IMR-90 (cell line): ENCODE data around the gene CXCL9.

Source experiments
- BHLHE40 ChIP-seq: fragments of 150-350 bp; IDR thresholded peaks from 2 replicates; pipeline ENCODE4 v1.6.1; 2016; ENCODE audit warnings: mild to moderate bottlenecking, low read depth, low read length
- CEBPB ChIP-seq: IDR thresholded peaks from 2 replicates; pipeline ENCODE4 v1.6.1; 2012; ENCODE audit warnings: low read depth, low read length, improper control_type of control experiment
- CHD1 ChIP-seq: IDR thresholded peaks from 2 replicates; pipeline ENCODE4 v1.6.1; 2012; ENCODE audit warnings: low read depth, low read length, improper control_type of control experiment
- CTCF ChIP-seq: conservative IDR thresholded peaks from 2 replicates; pipeline ENCODE4 v1.5.1; 2012; ENCODE audit warnings: mild to moderate bottlenecking, low read depth, low read length, improper control_type of control experiment
- FOS ChIP-seq: fragments of 150-350 bp; IDR thresholded peaks from 2 replicates; pipeline ENCODE4 v1.6.1; 2016; ENCODE audit warnings: low read depth, low read length
- MAFK ChIP-seq: IDR thresholded peaks from 2 replicates; pipeline ENCODE4 v1.6.1; 2012; ENCODE audit warnings: low read depth, low read length, improper control_type of control experiment
- MXI1 ChIP-seq: IDR thresholded peaks from 2 replicates; pipeline ENCODE4 v1.6.1; 2012; ENCODE audit warnings: low read depth, mild to moderate bottlenecking, low read length, moderate library complexity, borderline replicate concordance
- NFE2L2 ChIP-seq: fragments of 150-350 bp; IDR thresholded peaks from 2 replicates; pipeline ENCODE4 v1.6.1; 2016; ENCODE audit warnings: low read depth, mild to moderate bottlenecking, low read length
- POLR2A ChIP-seq: IDR thresholded peaks from 2 replicates; pipeline ENCODE4 v1.6.1; 2012; ENCODE audit warnings: mild to moderate bottlenecking, low read depth, low read length
- RAD21 ChIP-seq: IDR thresholded peaks from 2 replicates; pipeline ENCODE4 v1.6.1; 2012; ENCODE audit warnings: low read length, improper control_type of control experiment
- RFX5 ChIP-seq: IDR thresholded peaks from 2 replicates; pipeline ENCODE4 v1.8.0; 2012; ENCODE audit warnings: low read depth, mild to moderate bottlenecking, low read length, moderate library complexity
- SMC3 ChIP-seq: fragments of 150-350 bp; IDR thresholded peaks from 2 replicates; pipeline ENCODE4 v1.6.1; 2016; ENCODE audit warnings: low read depth, mild to moderate bottlenecking, antibody characterized with exemption, low read length, moderate library complexity
- USF2 ChIP-seq: fragments of 150-350 bp; IDR thresholded peaks from 2 replicates; pipeline ENCODE4 v1.6.1; 2017; ENCODE audit warnings: mild to moderate bottlenecking, antibody characterized with exemption, low read length, low read depth

- TF ChIP-seq CTCF (no peak), SMC3 (no peak), POLR2A (no peak), RAD21 (no peak), MXI1 (no peak), NFE2L2 (no peak), CEBPB (no peak), MAFK (no peak), USF2 (no peak), BHLHE40 (no peak), CHD1 (no peak), RFX5 (no peak), FOS (no peak)
These were observed 16.1 kb upstream of the CXCL9 start, which contains the start of gene CXCL10 for GRCh38 chr4:76023389-76023788.
